GM12873 (cell line): ENCODE results near the gene MBD2.

Source experiments
- TF ChIP-seq, protein P1 (sequence below): IDR thresholded peaks from 2 replicates; pipeline ENCODE4 v1.5.1; 2012; ENCODE audit warnings: low read depth, mild to moderate bottlenecking, moderate library complexity, low read length, control low read depth; ENCODE audit not compliant: insufficient read depth; ENCODE audit errors: missing control alignments

The MBD2 gene

DNA sequence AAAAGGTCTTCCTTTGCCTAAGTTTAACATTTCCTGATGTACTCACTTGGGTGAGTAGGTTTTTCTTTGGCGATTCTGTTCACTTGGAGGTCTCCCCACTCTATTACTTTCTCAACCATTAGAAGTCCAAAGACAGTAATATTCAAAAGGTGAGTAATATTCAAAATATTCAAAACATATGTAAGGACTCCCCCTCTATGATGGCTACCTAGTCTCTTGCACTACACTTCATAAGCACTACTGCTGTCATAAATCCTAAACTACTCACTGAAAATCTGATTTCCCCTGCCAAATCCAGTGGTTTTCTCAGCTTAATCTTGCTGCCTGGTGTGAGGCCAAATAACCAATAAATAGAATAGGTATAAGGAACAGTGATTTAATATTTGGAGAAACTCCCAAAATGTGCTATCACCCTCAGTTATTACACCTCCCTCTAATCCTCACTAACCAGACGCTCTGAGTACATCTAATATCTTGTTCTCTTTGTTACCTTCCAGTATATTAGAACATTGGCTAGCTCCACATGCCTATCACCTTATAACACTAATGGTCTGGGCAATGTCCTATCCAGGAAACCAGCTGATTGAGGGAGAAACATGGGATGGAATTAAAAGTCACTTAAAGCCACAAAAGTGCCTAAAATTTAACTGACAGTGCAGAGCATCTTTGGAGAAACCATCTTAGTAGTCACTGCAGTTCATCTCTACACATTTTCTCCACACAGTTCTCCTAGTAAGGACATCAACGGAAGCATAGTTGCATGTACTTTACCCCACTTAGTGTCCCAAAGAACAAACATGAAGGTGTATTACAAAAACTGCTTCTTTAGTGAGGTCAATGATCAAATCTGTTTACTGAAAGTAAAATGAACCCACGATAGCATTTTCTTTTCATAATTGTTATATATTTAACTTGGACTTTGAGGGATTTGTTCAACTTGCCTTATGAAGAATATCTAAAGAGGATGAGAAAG, 54.8 kb downstream of the MBD2 start:
- TF ChIP-seq, protein P1, sequence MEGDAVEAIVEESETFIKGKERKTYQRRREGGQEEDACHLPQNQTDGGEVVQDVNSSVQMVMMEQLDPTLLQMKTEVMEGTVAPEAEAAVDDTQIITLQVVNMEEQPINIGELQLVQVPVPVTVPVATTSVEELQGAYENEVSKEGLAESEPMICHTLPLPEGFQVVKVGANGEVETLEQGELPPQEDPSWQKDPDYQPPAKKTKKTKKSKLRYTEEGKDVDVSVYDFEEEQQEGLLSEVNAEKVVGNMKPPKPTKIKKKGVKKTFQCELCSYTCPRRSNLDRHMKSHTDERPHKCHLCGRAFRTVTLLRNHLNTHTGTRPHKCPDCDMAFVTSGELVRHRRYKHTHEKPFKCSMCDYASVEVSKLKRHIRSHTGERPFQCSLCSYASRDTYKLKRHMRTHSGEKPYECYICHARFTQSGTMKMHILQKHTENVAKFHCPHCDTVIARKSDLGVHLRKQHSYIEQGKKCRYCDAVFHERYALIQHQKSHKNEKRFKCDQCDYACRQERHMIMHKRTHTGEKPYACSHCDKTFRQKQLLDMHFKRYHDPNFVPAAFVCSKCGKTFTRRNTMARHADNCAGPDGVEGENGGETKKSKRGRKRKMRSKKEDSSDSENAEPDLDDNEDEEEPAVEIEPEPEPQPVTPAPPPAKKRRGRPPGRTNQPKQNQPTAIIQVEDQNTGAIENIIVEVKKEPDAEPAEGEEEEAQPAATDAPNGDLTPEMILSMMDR: no peak

DNA sequence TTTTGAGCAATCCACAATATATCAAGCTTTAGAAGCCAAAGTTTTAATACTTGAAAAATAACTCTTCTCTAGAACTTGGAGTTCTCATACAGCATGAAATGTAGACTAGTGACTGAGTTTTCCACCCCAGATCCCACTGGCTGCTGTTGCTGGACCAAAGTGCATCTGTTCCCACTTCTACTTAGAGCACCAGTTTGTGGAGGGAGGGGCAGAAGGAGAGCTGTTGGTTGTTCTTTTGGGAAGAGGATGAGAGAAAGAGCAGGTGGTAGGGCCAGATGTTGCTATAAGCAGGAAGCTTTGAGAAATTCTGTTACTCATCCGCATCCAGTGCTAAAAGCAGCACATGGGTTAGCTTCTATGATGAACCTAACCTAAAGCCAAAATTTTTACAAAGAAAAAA, 59.0 kb downstream of the MBD2 start:
- TF ChIP-seq, protein P1: no peak

DNA sequence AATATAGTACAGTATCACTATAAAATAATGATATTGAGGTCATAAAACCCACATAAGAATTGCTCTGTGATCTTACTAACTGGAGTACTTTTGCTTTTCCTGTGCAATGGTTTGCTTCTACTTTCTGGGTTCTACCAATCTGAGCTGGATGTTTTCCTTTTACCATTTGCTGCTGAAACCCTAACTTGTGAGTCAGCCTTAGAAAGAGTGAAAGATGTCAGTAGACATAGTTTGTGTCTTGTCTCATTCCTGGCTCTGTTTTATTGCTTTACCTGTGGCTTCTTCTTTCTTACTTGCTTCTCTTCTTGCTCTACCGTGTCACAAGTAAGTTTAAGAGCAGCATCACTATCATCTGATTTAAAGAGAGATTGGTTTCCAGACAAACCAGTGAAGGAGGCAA, 61.0 kb downstream of the MBD2 start:
- TF ChIP-seq, protein P1: no peak

DNA sequence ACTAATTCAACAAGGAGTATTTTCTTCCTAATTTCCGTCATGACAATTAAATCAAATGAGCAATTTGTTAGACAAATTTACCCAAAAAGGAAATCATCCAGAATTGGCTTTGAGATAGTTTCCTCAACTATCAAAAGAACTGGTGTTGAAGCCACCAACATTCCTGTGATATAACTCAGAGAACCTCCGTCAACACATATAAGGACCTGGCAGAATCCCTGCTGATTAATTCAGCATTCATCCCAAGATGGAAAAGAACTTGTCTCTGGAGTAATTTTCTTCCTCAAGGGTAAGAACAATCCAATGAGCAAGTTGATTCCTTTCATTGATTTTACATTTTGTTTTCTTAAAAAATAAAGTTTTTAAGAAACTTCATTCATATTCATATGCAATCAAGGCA, 62.0 kb downstream of the MBD2 start:
- TF ChIP-seq, protein P1: no peak

DNA sequence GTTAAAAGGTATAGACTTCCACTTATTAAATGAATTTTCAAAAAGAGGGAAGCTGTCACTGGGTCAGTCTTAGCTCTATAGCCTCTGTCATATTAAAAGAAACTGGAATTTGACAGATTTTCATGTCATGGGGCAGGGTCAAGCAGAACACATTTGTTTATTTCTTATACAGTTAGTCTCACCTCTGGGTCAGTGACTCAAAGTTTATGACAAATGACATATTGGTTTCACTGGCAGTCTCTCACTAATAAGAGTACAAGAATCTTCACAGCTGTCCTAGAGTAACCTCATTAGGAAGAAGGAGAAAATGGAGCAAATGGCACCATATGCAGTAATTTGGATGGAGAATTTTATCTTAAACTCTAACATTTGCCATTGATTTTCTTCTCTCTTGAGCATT, 63.2 kb downstream of the MBD2 start:
- TF ChIP-seq, protein P1: no peak

- TF ChIP-seq, protein P1: no peak
These were observed 64.6 kb downstream of the MBD2 start for GRCh38 chr18:54159906-54160305.

- TF ChIP-seq, protein P1: no peak
These were observed 66.7 kb downstream of the MBD2 start for GRCh38 chr18:54157646-54158385.
